ENCODE results near the gene SELE.

The SELE gene

DNA sequence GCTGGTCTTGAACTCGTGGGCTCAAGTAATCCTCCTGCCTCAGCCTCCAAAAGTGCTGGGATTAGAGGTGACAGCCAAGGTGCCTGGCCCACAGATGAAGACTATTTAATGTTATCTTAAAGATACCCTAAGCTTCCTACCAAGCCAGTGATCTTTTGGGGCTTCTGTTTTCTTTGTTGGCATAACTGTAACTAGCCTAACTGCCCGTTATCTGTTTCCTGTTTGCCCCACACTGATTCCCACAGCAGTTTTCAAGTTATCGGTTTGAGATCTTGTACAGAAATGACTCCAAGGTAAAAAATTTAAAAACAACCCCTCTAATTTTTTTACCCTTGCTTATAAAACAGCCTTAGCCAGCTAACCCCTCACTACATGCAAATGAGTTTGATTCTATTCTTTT is 34.9 kb downstream of the SELE start:
- no peak overlapping the region for H3K4me3 ChIP-seq
- H3K27ac ChIP-seq: no peak overlapping the region
- no peak for DNase-seq (ENCODE audit: low spot score)
- TF ChIP-seq, protein P1, sequence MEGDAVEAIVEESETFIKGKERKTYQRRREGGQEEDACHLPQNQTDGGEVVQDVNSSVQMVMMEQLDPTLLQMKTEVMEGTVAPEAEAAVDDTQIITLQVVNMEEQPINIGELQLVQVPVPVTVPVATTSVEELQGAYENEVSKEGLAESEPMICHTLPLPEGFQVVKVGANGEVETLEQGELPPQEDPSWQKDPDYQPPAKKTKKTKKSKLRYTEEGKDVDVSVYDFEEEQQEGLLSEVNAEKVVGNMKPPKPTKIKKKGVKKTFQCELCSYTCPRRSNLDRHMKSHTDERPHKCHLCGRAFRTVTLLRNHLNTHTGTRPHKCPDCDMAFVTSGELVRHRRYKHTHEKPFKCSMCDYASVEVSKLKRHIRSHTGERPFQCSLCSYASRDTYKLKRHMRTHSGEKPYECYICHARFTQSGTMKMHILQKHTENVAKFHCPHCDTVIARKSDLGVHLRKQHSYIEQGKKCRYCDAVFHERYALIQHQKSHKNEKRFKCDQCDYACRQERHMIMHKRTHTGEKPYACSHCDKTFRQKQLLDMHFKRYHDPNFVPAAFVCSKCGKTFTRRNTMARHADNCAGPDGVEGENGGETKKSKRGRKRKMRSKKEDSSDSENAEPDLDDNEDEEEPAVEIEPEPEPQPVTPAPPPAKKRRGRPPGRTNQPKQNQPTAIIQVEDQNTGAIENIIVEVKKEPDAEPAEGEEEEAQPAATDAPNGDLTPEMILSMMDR (IDR thresholded peaks at IDR 0.05): no peak

GRCh38 chr1:169697755-169698154 is 36.1 kb downstream of the SELE start:
- H3K4me3 ChIP-seq: no peak overlapping the region
- TF ChIP-seq, protein P1 (IDR thresholded peaks at IDR 0.05): no peak
- DNase-seq (ENCODE audit: low spot score): no peak
- H3K27ac ChIP-seq: no peak overlapping the region

- no peak for DNase-seq (ENCODE audit: low spot score)
- no peak overlapping the region for H3K27ac ChIP-seq
- H3K4me3 ChIP-seq: no peak overlapping the region
- TF ChIP-seq, protein P1 (IDR thresholded peaks at IDR 0.05): no peak
Observed at GRCh38 chr1:169696273-169697100, 37.4 kb downstream of the SELE start.

- DNase-seq (ENCODE audit: low spot score): no peak
- no peak overlapping the region for H3K27ac ChIP-seq
Observed at GRCh38 chr1:169694304-169695075, 39.4 kb downstream of the SELE start.

DNA sequence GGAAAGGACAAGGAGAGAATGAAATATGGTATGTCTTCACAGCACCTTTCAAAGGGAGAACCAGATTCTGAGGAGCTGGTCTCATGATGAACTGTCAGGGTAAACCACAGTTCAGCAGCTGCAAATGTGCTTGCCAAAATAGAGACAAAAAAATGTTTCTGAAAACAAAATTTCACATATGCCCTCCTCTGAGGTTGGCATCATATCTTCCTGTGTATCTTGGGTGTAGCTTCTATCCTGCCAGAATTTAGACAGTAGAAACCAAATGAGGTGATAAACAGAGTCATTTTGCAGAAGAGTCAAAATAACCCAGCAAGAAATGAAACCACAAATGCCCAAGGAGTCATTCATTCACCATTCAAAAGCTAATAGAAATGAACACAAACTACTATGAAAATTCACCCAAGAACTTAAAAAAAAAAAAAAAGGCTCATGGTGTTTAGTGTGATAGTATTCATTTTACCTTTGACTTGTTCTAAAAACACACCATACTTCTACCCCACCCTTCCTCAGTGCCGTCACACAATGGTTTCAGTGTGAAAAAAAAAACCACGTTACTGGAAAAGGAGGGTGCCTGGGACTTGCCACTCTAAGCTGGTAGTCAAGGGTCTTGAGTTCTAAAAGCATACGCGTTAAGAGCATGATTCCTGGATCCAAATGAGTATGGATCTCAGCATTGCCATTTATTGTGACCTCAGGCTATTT is 41.0 kb downstream of the SELE start:
- Histone ChIP-seq H3K27ac (no peak overlapping the region), H3K4me3 (no peak overlapping the region)
- TF ChIP-seq, protein P1 (IDR thresholded peaks at IDR 0.05): no peak
- no peak for DNase-seq (ENCODE audit: low spot score)

More at GRCh38 chr1:169694304-169695075, 39.4 kb downstream of the SELE start:
- no peak overlapping the region for H3K4me3 ChIP-seq
- TF ChIP-seq, protein P1 (IDR thresholded peaks at IDR 0.05): no peak

DNA sequence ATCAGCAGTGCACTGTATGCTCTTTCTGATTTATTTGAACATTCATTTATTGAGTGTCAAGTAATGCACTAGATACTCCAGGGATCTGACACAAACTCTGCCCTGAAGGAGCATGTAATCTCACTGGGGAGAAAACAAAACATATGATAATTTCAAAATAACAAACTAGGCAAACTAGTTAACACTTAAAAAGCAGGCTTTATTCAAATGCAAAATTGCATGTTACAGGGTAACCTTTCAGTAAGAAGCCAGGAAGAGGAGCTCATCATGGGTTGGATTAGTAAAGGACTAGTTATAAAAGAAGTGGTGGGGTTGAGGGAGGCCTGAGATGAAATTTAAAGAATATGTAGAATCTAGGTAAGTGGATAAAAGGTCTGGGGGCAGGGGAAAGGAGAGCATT is 43.4 kb downstream of the SELE start:
- Histone ChIP-seq H3K4me3 (no peak overlapping the region), H3K27ac (no peak overlapping the region)
- TF ChIP-seq, protein P1 (IDR thresholded peaks at IDR 0.05): no peak
- no peak for DNase-seq (ENCODE audit: low spot score)
